HepG2 (cell line): ENCODE results near the gene TNFAIP1. TPM values are rescaled to one million over a fixed set of nuclear protein-coding genes. Genes with fewer than 3 reads are reported as not detected.

Source experiments
- CHD2 ChIP-seq: IDR thresholded peaks from 2 replicates; pipeline ENCODE4 v1.6.1; 2011; ENCODE audit warnings: low read depth, low read length, improper control_type of control experiment
- EED ChIP-seq: sonication (generic); formaldehyde crosslinking; IDR thresholded peaks from 2 replicates; pipeline ENCODE4 v1.5.0; 2020; ENCODE audit warnings: mild to moderate bottlenecking, missing genetic modification reagents
- ELF4 ChIP-seq: sonication (generic); formaldehyde crosslinking; IDR thresholded peaks from 2 replicates; pipeline ENCODE4 v1.5.0; 2020; ENCODE audit warnings: missing genetic modification reagents, mild to moderate bottlenecking, moderate library complexity, borderline replicate concordance
- HMGA1 ChIP-seq: sonication (generic); formaldehyde crosslinking; conservative IDR thresholded peaks from 2 replicates; pipeline ENCODE4 v1.4.0; 2020; ENCODE audit warnings: missing genetic modification reagents
- JDP2 ChIP-seq: sonication (generic); formaldehyde crosslinking; IDR thresholded peaks from 2 replicates; pipeline ENCODE4 v1.8.1; 2022; ENCODE audit warnings: missing genetic modification reagents, borderline replicate concordance
- KAT8 ChIP-seq: IDR thresholded peaks from 2 replicates; pipeline ENCODE4 v1.6.1; 2016; ENCODE audit warnings: missing genetic modification reagents, missing compliant biosample characterization
- ONECUT2 ChIP-seq: sonication (generic); formaldehyde crosslinking; IDR thresholded peaks from 2 replicates; pipeline ENCODE4 v1.4.0; 2020; ENCODE audit warnings: missing genetic modification reagents
- PRDM4 ChIP-seq: sonication (generic); formaldehyde crosslinking; IDR thresholded peaks from 2 replicates; pipeline ENCODE4 v1.9.0; 2021; ENCODE audit warnings: missing genetic modification reagents, borderline replicate concordance
- SALL2 ChIP-seq: sonication (generic); formaldehyde crosslinking; IDR thresholded peaks from 2 replicates; pipeline ENCODE4 v1.8.1; 2023; ENCODE audit warnings: mild to moderate bottlenecking, missing genetic modification reagents, inconsistent platforms
- SETDB1 ChIP-seq: sonication (generic); formaldehyde crosslinking; IDR thresholded peaks from 2 replicates; pipeline ENCODE4 v1.5.1; 2020; ENCODE audit warnings: missing genetic modification reagents, mild to moderate bottlenecking, borderline replicate concordance
- SMAD3 ChIP-seq: sonication (generic); formaldehyde crosslinking; IDR thresholded peaks from 2 replicates; pipeline ENCODE4 v1.4.0; 2020; ENCODE audit warnings: missing genetic modification reagents
- SMAD9 ChIP-seq: sonication (generic); formaldehyde crosslinking; IDR thresholded peaks from 2 replicates; pipeline ENCODE4 v1.5.1; 2020; ENCODE audit warnings: mild to moderate bottlenecking, missing genetic modification reagents
- SMYD3 ChIP-seq: sonication (generic); formaldehyde crosslinking; IDR thresholded peaks from 2 replicates; pipeline ENCODE4 v1.8.1; 2023; ENCODE audit warnings: mild to moderate bottlenecking, missing genetic modification reagents
- TRIM22 ChIP-seq: fragments of 450-650 bp; IDR thresholded peaks from 2 replicates; pipeline ENCODE4 v1.6.1; 2017
- YEATS4 ChIP-seq: sonication (generic); formaldehyde crosslinking; IDR thresholded peaks from 2 replicates; pipeline ENCODE4 v1.4.0; 2020; ENCODE audit warnings: missing genetic modification reagents, borderline replicate concordance
- ZHX1 ChIP-seq: sonication (generic); formaldehyde crosslinking; IDR thresholded peaks from 2 replicates; pipeline ENCODE4 v1.8.1; 2022; ENCODE audit warnings: low read depth, mild to moderate bottlenecking, missing genetic modification reagents
- ZMYM3 ChIP-seq: sonication (generic); formaldehyde crosslinking; IDR thresholded peaks from 2 replicates; pipeline ENCODE4 v1.5.1; 2020; ENCODE audit warnings: mild to moderate bottlenecking, missing genetic modification reagents
- ZNF672 ChIP-seq: sonication (generic); formaldehyde crosslinking; IDR thresholded peaks from 2 replicates; pipeline ENCODE4 v1.8.1; 2022; ENCODE audit warnings: missing genetic modification reagents
- ZNF704 ChIP-seq: sonication (generic); formaldehyde crosslinking; IDR thresholded peaks from 2 replicates; pipeline ENCODE4 v1.8.1; 2023; ENCODE audit warnings: mild to moderate bottlenecking, inconsistent platforms, moderate library complexity, missing genetic modification reagents, borderline replicate concordance
- ZNF800 ChIP-seq: sonication (generic); formaldehyde crosslinking; IDR thresholded peaks from 2 replicates; pipeline ENCODE4 v1.4.0; 2020; ENCODE audit warnings: missing genetic modification reagents
- ZNF891 ChIP-seq: sonication (generic); formaldehyde crosslinking; IDR thresholded peaks from 2 replicates; pipeline ENCODE4 v1.5.0; 2020; ENCODE audit warnings: mild to moderate bottlenecking, missing genetic modification reagents
- polyA plus RNA-seq, 8 experiments: library from polyadenylated mRNA; depleted of rRNA in 3 of 8; stranded (reverse) in 7 of 8; unstranded in 1 of 8; fragments of >200 nt; fragmentation: Illumina TruSeq in 4 of 8; extraction: Trizol in 4 of 8; gene quantifications; 2 replicates each; pipeline versions ENCODE4 v1.2.1 to v1.2.3, GENCODE V29; 2011 to 2016; ENCODE audit warnings: low read depth in 4 of 8, missing spikeins in 1 of 8, mixed read lengths in 1 of 8; ENCODE audit not compliant: insufficient read depth in 1 of 8
- total RNA-seq, 5 experiments: library from RNA; depleted of rRNA; stranded (reverse); fragments of >200 nt; fragmentation: Illumina TruSeq; extraction: Trizol; gene quantifications; 2 replicates each; pipeline ENCODE4 v1.2.3, GENCODE V29; 2016; ENCODE audit warnings: low read depth in 1 of 5

The TNFAIP1 gene
- total and polyA plus RNA-seq, 2 of the 13 experiments (the other 11 are each of a cell fraction or from before 2014, with no cell fraction given): 17.5 to 40.6 TPM

GRCh38 chr17:28368306-28368831 is 32.8 kb downstream of the TNFAIP1 start (continued):
- TF ChIP-seq ZNF704 (CRISPR knock-in tag) (no peak), ZNF672 (CRISPR knock-in tag) (no peak), SMAD9 (CRISPR knock-in tag) (no peak), ZHX1 (CRISPR knock-in tag) (no peak), KAT8 (CRISPR knock-in tag) (peak; percentile 47; the same call in 1 of the 2 replicates), TRIM22 (no peak), ELF4 (CRISPR knock-in tag) (no peak; the same call in 1 of the 2 replicates), ZMYM3 (CRISPR knock-in tag) (peak; percentile 50; the same call in 1 of the 2 replicates), SETDB1 (CRISPR knock-in tag) (no peak), SMAD3 (CRISPR knock-in tag) (0 out of 2 replicates have a peak, but pooled peaks have one; percentile 68), ONECUT2 (CRISPR knock-in tag) (peak; percentile 97), PRDM4 (no peak), EED (CRISPR knock-in tag) (no peak), JDP2 (CRISPR knock-in tag) (no peak; the same call in 1 of the 2 replicates), ZNF891 (no peak), SMYD3 (CRISPR knock-in tag) (no peak), ZNF800 (CRISPR knock-in tag) (no peak), CHD2 (peak; percentile 26; the same call in 1 of the 2 replicates), YEATS4 (peak; percentile 72; the same call in 1 of the 2 replicates), SALL2 (CRISPR knock-in tag) (peak; percentile 89), HMGA1 (CRISPR knock-in tag) (no peak)
